ENCODE results near the gene QSER1. TPM values are rescaled to one million over a fixed set of nuclear protein-coding genes. Genes with fewer than 3 reads are reported as not detected.

The QSER1 gene
- total RNA-seq, 4 donors from 2014 or later, result 35.5 to 59.9 (median 42.6) TPM

- Histone ChIP-seq H3K27me3 (no peaks in the 10 kb centered on the region), H3K27ac (no peak overlapping the region), H3K4me3 (replicated peaks in 1 of 3) (no peak overlapping the region), H3K4me1 (no peaks in the 10 kb centered on the region), H3K9me3 (no peaks in the 10 kb centered on the region), H3K36me3 (peaks cover 0 to 4% of the 10 kb centered on the region in 2 donors)
- TF ChIP-seq, protein P1, sequence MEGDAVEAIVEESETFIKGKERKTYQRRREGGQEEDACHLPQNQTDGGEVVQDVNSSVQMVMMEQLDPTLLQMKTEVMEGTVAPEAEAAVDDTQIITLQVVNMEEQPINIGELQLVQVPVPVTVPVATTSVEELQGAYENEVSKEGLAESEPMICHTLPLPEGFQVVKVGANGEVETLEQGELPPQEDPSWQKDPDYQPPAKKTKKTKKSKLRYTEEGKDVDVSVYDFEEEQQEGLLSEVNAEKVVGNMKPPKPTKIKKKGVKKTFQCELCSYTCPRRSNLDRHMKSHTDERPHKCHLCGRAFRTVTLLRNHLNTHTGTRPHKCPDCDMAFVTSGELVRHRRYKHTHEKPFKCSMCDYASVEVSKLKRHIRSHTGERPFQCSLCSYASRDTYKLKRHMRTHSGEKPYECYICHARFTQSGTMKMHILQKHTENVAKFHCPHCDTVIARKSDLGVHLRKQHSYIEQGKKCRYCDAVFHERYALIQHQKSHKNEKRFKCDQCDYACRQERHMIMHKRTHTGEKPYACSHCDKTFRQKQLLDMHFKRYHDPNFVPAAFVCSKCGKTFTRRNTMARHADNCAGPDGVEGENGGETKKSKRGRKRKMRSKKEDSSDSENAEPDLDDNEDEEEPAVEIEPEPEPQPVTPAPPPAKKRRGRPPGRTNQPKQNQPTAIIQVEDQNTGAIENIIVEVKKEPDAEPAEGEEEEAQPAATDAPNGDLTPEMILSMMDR (IDR thresholded peaks at IDR 0.05), result no peak
- TF ChIP-seq POLR2A (IDR thresholded peaks at IDR 0.05), result no peak
- WGBS, 2 donors, result 78 to 80% methylated on average over 1 of the region's 1 CpG
- no peak for DNase-seq
- intact Hi-C loops (cut with DNase I), result no loop called here
Observed at GRCh38 chr11:32952421-32952820, 59.8 kb downstream of the QSER1 start.

- Histone ChIP-seq H3K4me3 (replicated peaks in 1 of 3) (no peak overlapping the region), H3K9me3 (no peaks in the 10 kb centered on the region), H3K36me3 (peaks cover 0 to 4% of the 10 kb centered on the region in 2 donors), H3K27me3 (no peaks in the 10 kb centered on the region), H3K4me1 (no peaks in the 10 kb centered on the region), H3K27ac (no peak overlapping the region)
- intact Hi-C loops (cut with DNase I), result no loop called here
- DNase-seq, result no peak
- TF ChIP-seq, protein P1 (IDR thresholded peaks at IDR 0.05), result no peak
- no peak for TF ChIP-seq POLR2A (IDR thresholded peaks at IDR 0.05)
Observed at GRCh38 chr11:32953700-32954099, 61.1 kb downstream of the QSER1 start.

DNA sequence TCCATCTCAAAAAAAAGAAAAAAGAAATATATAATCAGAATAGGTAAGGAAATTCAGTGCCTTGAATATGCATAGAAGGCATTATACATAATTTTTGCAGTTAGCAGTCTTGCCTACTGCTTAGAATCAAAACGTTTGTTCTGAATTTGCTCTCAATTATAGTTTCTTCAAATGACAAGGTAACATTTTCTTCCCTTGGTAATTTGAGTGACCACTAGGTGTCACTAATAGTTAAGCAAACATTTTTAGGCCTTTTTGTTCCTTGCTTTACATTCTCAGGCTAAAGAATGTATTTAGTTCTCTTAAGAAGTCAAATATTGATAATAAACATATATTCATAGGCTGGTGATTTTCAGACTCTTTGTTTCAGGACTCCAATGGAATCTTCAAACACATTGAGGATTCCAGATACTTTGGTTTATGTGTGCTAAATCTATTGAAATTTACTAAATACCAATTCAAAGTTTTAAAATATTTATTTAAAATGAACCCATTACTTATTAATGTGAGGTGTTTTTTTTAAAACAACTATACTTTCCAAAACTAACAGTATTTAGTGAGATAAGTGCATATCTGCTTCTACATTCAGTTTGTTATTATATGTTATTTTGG, 68.0 kb downstream of the QSER1 start:
- TF ChIP-seq POLR2A (IDR thresholded peaks at IDR 0.05), result no peak
- TF ChIP-seq, protein P1 (IDR thresholded peaks at IDR 0.05), result peak; percentile 18 to 64 (median 60)
- Histone ChIP-seq H3K27me3 (no peaks in the 10 kb centered on the region), H3K36me3 (peaks cover 0 to 7% of the 10 kb centered on the region in 2 donors), H3K4me1 (no peaks in the 10 kb centered on the region), H3K9me3 (no peaks in the 10 kb centered on the region), H3K4me3 (replicated peaks in 1 of 3) (no peak overlapping the region), H3K27ac (no peak overlapping the region)
- no peak for DNase-seq
- WGBS, 2 donors, result 2 to 4% methylated on average over 1 of the region's 1 CpG
- intact Hi-C loops (cut with DNase I), result loop anchor here (5.0 kb wide), 1 partner anchor 102 kb away; no protein-coding TSS in a partner anchor

DNA sequence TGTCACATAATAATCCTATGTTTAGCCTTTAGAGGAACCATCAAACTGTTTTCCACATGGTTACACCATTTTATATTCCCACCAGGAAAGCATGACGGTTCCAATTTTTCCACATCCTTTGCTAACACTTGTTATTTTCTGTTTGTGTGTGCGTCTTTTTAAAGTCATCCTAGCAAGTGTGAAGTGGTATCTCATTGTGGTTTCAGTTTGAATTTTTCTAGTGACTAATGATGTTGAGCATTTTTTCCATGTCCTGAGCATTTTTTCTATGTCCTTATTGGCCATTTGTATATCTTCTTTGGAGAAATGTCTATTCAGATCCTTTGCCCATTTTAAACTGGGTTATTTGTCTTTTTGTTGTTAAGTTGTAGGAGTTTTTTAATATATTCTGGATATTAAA, 69.4 kb downstream of the QSER1 start:
- no peak for DNase-seq
- Histone ChIP-seq H3K27ac (no peak overlapping the region), H3K27me3 (no peaks in the 10 kb centered on the region), H3K4me1 (no peaks in the 10 kb centered on the region), H3K9me3 (no peaks in the 10 kb centered on the region), H3K4me3 (replicated peaks in 1 of 3) (no peak overlapping the region), H3K36me3 (peaks cover 0 to 3% of the 10 kb centered on the region in 2 donors)
- no peak for TF ChIP-seq POLR2A (IDR thresholded peaks at IDR 0.05)
- TF ChIP-seq, protein P1 (IDR thresholded peaks at IDR 0.05), result no peak
- intact Hi-C loops (cut with DNase I), result loop anchor here (5.0 kb wide), 1 partner anchor 100 kb away; no protein-coding TSS in a partner anchor
- WGBS, 2 donors, result 95 to 96% methylated on average over 2 of the region's 2 CpGs

GRCh38 chr11:32963721-32964120, 71.1 kb downstream of the QSER1 start:
- Histone ChIP-seq H3K27me3 (no peaks in the 10 kb centered on the region), H3K4me3 (replicated peaks in 1 of 3) (no peak overlapping the region), H3K4me1 (no peaks in the 10 kb centered on the region), H3K36me3 (peaks cover 0 to 3% of the 10 kb centered on the region in 2 donors), H3K9me3 (no peaks in the 10 kb centered on the region), H3K27ac (no peak overlapping the region)
- 91 to 97% methylated on average over 2 of the region's 2 CpGs for WGBS, 2 donors
- TF ChIP-seq, protein P1 (IDR thresholded peaks at IDR 0.05), result no peak
- TF ChIP-seq POLR2A (IDR thresholded peaks at IDR 0.05), result no peak
- intact Hi-C loops (cut with DNase I), result loop anchor here (5.0 kb wide), 1 partner anchor 99 kb away; no protein-coding TSS in a partner anchor
- DNase-seq, result no peak
